GM21737 (cell line): ENCODE data around the gene PLS3.
"Not testable (repeated sequence)": the region's sequence is repeated elsewhere in the genome, so short reads cannot be mapped to it uniquely, and the experiment has no call there.

Experiments
- ATAC-seq: cut with Tn5 transposase; IDR thresholded peaks from one replicate; pipeline ENCODE4 v1.9.1; 2021; ENCODE audit warnings: mild to moderate bottlenecking, moderate library complexity; ENCODE audit not compliant: unreplicated experiment

The PLS3 gene

GRCh38 chrX:115603534-115604074, 42.6 kb downstream of the PLS3 start:
- no peak for ATAC-seq

GRCh38 chrX:115606861-115607260, 45.9 kb downstream of the PLS3 start:
- no peak for ATAC-seq

GRCh38 chrX:115609621-115610020, 48.6 kb downstream of the PLS3 start:
- no peak for ATAC-seq

GRCh38 chrX:115616943-115617563, 56.1 kb downstream of the PLS3 start:
- peak; percentile 77 for ATAC-seq

GRCh38 chrX:115622534-115622933, 61.6 kb downstream of the PLS3 start:
- ATAC-seq = no peak

- no peak for ATAC-seq
Observed at GRCh38 chrX:115624916-115625315, 63.9 kb downstream of the PLS3 start.

DNA sequence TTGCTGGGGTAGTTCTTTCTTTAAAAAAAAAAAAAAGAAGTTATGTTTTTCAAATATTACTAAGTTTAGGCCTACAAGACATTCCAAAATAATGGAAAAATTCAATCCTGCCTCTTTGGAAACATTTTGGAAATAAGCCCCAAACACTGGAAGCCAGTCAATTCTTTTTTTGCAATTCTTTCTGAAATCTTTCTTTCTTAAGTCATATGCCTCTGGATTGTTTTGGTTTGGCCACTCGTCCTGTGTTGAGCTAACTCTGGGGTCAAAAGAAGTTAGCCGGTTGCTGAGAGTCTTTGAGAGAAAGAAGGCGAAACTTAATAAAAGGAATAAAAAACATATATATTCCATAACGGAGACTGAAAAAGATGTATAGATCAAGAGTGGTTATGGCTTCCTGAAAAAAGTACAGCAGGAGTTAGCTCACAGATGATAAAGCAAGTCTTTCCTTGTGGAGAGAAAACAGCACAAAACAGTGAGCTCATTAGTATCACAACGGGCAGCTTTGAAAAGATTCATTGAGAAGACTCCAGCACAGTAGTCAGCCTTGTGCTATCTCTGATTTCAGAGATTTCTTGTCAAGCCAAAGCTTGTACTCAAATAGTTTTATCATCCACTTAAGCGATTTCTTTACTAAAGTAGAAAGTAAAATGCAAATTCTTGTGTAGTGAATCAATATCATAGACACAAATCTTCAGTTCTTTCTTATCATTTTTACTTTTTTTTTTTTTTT, 64.8 kb downstream of the PLS3 start:
- ATAC-seq = no peak

- no peak for ATAC-seq
Observed at GRCh38 chrX:115630204-115630603, 69.2 kb downstream of the PLS3 start.

DNA sequence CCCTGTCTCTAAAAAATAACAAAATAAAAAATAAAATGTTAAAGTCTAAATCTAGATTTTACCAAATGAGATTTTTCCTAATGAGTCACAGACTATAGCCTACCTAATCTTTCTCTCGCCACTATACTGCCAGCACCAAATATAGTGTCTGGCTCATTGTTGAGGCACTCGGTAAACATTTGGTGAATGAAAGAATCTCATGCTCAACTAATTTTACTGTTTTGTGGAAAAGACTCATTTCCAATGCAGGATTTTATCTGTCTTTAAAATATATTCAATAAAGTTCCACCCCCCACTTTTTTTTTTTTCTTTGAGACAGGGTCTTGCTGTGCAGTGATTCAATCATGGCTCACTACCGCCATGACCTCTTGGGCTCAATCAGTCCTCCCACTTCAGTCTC, 71.5 kb downstream of the PLS3 start:
- ATAC-seq = no peak

GRCh38 chrX:115633397-115633796, 72.4 kb downstream of the PLS3 start:
- not testable (repeated sequence) for ATAC-seq

GRCh38 chrX:115639334-115639880, 78.4 kb downstream of the PLS3 start:
- ATAC-seq = no peak

DNA sequence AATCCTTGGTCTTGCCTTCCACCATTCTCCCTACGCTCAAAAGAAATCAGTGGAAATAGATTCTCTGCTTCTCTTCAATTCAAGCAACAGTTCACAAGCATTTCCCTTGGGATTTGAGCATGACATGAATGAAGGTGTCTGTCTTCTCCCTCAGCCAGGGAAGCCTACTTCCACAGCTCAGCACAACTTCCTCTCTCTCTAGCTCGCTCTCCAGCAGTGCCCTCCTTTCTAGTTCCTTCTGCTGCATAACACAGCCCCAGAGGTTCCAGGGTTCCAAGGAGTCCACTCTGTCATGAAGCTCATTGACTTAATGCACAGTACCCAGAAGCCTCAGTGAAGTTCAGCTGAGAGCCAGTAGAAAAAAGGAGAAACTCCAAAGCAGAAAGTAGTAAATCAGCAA, 81.3 kb downstream of the PLS3 start:
- ATAC-seq = no peak

DNA sequence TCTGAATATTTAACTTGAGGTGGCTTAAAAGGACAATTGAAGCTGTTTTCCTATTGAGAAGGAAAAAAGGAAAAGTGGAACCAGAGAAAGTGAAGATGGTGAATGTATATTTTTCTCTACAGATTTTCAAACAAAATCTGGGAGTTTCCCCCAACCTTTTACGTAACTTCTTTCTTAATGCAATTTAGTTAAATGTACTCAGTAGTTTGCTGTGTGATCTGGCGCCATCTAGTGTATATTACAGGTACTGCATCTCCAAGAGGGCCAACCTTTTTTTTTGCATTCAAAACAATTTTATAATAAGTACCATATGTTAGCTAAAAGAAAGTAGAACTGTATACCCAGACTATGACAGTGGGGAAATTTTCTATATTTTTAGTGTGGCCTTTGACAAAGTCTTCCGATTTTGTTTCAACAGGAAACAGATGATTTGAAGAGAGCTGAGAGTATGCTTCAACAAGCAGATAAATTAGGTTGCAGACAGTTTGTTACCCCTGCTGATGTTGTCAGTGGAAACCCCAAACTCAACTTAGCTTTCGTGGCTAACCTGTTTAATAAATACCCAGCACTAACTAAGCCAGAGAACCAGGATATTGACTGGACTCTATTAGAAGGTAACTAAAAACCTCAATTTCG, 82.0 kb downstream of the PLS3 start:
- no peak for ATAC-seq

DNA sequence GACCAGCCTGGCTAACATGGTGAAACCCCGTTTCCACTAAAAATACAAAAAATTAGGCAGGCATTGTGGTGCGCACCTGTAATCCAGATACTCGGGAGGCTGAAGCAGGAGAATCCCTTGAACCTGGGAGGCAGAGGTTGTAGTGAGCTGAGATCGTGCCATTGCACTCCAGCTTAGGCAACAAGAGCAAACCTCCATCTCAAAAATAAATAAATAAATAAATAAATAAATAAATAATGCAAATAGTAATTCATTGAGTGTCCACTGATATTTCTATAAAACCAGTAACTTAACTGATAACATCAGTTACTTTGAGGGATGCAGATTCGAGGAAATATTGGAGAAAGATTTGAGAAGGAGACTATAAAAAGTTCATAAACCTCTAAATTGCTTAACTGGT, 83.4 kb downstream of the PLS3 start:
- not testable (repeated sequence) for ATAC-seq

DNA sequence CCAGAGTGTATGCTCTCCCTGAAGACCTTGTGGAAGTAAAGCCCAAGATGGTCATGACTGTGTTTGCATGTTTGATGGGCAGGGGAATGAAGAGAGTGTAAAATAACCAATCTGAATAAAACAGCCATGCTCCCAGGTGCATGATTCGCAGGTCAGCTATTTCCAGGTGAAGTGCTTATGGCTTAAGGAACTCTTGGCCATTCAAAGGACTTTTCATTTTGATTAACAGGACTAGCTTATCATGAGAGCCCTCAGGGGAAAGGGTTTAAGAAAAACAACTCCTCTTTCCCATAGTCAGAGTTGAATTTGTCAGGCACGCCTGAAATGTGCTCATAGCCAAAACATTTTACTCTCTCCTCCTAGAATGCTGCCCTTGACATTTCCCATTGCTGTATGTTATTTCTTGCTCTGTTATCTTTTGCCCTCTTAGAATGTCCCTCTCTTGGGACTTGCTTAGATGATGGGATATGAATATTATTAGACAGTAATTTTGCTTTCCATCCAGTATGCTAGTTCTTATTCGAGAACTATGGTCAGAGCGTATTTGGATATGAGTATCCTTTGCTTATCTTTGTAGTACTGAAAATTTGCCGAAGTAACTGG, 88.6 kb downstream of the PLS3 start:
- ATAC-seq = no peak

GRCh38 chrX:115650449-115650848, 89.5 kb downstream of the PLS3 start:
- ATAC-seq = no peak

DNA sequence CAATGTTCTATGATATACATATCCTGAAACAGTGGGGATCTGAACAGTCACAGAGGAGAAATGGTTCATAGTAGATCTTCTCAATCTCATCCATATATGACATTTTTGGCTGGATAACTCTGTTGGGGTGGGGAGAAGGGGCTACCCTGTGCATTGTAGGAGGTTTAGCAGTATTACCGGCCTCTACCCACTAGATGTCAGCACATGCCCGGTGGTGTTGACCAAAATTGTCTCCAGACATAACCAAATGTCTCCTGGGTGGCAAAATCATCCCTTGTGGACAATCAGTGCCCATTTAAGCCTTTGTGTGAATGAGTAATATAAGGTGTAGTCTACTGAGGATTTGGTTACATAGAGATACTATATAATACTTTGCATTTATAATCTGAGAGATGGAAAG, 89.9 kb downstream of the PLS3 start:
- ATAC-seq = no peak

DNA sequence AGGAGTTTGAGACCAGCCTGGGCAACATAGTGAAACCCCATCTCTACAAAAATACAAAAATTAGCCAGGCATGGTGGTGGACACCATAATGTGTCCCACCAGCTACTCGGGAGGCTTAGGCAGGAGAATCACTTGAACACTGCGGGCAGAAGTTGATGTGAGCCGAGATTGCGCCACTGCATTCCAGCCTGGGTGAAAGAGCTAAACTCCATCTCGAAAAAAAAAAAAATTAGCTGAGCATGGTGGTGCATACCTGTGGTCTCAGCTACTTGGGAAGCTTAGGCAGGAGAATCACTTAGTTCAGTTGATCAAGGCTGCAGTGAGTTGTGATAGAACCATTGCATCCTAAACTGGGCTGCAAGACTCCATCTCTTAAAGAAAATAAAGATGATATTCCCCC, 91.2 kb downstream of the PLS3 start:
- ATAC-seq = no peak

- no peak for ATAC-seq
Observed at GRCh38 chrX:115665122-115665521, 104.1 kb downstream of the PLS3 start.

DNA sequence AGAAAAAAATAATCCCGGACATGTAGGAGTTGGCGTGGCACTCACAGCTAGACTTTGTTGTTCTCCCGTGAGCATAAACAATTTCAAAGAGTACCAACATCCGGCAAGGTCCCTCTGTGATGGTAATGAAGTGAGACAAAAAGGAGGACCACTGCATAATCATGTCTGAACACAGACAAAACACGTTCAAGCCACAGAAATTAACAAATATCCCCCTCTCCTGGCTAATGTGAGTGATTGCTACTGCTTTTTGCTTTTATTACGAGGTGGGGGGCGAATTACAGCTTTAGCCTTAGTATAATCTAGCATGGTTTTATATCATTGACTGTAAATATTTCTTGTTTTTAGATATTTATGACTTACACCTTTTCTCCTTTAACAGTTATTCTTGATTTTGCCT, 118.5 kb downstream of the PLS3 start:
- ATAC-seq = no peak

DNA sequence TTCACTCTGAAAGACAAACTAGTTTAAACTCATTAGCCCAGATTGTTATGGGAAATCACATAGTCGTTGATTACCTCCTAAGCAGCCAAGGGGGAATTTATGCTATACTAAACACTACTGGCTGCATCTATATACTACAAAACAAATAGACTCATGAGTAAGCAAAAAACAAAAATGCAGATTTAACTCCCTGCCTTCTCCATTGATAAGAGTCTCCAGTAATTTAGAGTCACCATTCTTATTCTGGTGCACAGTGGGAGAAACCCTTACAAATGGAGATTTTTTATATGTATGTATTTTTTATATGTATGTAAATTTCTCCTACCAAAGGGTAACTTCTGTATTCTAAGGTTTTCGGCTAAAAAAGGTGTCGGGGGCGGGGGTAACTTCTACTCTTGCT, 126.6 kb downstream of the PLS3 start:
- no peak for ATAC-seq
